ENCODE data around the gene FGD3. TPM values are rescaled to one million over a fixed set of nuclear protein-coding genes. Genes with fewer than 3 reads are reported as not detected.
A peak's percentile ranks its signal among the peaks of the same experiment; 100 is the strongest.
"Not testable (repeated sequence)": the region's sequence is repeated elsewhere in the genome, so short reads cannot be mapped to it uniquely, and the experiment has no call there.

The FGD3 gene
- total RNA-seq, 2 donors from 2014 or later: 70.6 to 80.2 TPM

DNA sequence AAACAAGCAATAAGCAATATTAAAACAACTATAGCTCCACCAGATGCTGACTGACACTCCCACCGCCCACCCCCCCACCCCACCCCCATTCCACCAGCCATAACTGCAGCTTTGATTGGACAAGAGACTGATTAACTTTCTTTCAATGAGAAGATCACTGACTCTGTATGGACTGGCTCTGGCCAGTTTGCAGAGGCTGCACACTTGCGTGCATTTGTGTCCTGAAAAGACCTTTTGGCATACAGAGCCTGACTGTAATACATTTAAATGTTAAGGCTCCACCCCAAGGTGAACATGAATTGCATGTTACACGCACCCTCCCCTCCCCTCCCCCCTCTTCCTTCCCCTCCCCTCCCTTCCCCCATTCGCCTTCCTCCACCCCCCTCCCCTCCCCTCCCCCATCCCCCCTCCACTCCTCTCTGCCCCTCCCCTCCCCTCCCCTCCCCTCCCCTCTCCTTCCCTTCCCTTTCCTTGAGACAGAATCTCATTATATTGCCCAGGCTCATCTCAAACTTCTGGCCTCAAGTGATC is 31.1 kb downstream of the FGD3 start:
- H3K27ac Mint-ChIP-seq: peak overlapping the region; percentile 81
- ATAC-seq (replicated peaks): no peak
- no peaks in the 10 kb centered on the region for H3K27me3 Mint-ChIP-seq
- H3K9me3 Mint-ChIP-seq: peaks cover 5% of the 10 kb centered on the region
- H3K36me3 Mint-ChIP-seq (ENCODE audit: low read depth): peaks cover 95% of the 10 kb centered on the region
- peaks cover 52% of the 10 kb centered on the region for H3K4me1 Mint-ChIP-seq
- peak overlapping the region; percentile 48 for H3K4me3 Mint-ChIP-seq

DNA sequence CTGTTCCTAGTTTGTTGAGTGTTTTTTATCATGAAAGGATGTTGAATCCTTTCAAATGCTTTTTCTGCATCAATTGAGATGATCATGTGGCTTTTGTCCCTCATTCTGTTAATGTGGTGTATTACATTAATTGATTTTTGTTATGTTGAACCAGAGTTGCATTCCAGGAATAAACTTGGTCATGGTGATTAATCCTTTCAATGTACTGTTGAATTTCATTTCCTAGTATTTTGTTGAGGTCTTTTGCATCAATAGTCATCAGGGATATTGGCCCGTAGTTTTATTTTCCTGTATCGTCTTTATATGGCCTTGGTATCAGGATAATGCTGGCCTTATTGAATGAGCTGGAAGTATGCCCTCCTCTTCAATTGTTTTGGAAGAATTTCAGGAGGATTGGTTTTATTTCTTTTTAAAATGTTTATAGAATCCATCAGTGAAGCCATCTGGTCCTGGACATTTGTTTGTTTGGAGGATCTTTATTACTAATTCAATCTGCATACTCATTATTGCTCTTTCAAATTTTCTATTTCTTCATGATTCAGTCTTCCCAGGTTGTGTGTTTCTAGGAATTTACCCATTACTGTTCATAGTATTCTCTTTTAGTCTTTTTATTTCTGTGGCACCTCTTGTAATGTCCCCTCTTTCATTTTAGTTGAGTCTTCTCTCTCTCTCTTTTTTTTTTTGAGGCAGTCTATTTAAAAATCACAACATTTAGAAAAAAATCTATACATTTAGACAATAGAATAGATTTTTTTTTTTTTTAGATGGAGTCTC is 32.1 kb downstream of the FGD3 start:
- Mint-ChIP-seq H3K27me3 (no peaks in the 10 kb centered on the region), H3K36me3 (ENCODE audit: low read depth) (peaks cover 95% of the 10 kb centered on the region), H3K9me3 (peaks cover 5% of the 10 kb centered on the region), H3K4me1 (peaks cover 46% of the 10 kb centered on the region), H3K4me3 (peak overlapping the region; percentile 48), H3K27ac (peak overlapping the region; percentile 81)
- peak; percentile 36 for ATAC-seq (replicated peaks)

DNA sequence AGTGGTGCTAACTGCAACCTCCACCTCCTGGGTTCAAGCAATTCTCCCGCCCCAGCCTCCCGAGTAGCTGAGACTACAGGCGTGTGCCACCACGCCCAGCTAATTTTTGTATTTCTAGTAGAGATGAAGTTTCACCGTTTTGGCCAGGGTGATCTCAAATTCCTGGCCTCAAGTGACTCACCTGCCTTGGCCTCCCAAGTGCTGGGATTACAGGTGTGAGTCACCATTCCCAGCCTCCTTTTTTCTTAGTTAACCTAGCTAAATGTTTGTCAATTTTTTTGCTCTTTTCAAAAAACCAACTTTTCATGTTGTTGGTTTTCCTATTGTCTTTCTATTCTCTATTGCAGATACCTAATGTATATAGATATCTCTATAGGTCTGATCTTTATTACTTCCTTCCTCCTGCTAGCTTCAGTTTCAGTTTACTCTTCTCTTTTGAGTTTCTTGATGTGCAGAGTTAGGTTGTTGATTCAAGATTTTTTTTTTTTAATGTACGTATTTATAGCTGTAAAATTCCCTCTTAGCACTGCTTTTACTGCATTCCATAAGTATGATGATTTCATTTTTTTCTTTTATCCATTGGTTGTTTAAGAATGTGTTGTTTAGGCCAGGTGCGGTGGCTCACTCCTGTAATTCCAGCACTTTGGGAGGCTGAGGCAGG is 32.9 kb downstream of the FGD3 start:
- Mint-ChIP-seq H3K4me1 (peaks cover 44% of the 10 kb centered on the region), H3K27ac (peak overlapping the region; percentile 81)
- peak; percentile 57 for ATAC-seq (replicated peaks)

GRCh38 chr9:92982130-92982529 is 34.8 kb downstream of the FGD3 start:
- no peaks in the 10 kb centered on the region for H3K27me3 Mint-ChIP-seq

More for the DNA sequence above, 32.9 kb downstream of the FGD3 start:
- peaks cover 93% of the 10 kb centered on the region for H3K36me3 Mint-ChIP-seq (ENCODE audit: low read depth)
- no peaks in the 10 kb centered on the region for H3K27me3 Mint-ChIP-seq
- H3K9me3 Mint-ChIP-seq: peaks cover 5% of the 10 kb centered on the region
- peak overlapping the region; percentile 48 for H3K4me3 Mint-ChIP-seq

DNA sequence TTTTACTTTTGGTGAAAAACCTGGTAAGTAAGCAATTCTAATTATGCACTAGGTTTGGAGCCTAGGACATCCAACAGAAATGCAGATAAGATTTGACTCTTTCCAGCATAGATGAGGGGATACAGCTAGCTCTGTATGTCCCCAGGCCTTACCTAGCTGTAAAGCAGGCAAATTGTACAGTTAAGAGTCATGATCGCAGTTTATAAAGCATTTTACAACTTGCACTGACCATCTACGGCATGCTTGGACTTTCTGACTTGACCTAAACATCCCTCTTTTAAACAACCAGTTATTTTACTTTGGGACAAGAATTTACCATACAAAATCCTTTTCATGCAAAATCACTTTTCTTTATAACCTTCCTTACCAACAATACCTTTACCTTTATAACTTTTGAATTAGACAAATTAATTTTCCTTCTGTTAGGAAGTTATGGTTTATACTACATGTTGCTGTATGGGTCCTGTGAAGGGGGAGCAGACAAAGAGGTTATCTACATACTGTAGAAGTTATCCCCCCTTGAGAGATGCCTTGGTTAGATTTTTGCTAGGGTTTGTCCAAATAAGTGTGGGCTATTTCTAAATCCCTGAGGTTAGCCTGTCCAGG is 36.8 kb downstream of the FGD3 start:
- peaks cover 97% of the 10 kb centered on the region for H3K36me3 Mint-ChIP-seq (ENCODE audit: low read depth)
- ATAC-seq (replicated peaks): no peak
- H3K4me3 Mint-ChIP-seq: no peak overlapping the region
- peaks cover 5% of the 10 kb centered on the region for H3K9me3 Mint-ChIP-seq
- H3K27ac Mint-ChIP-seq: peak overlapping the region; percentile 56
- H3K27me3 Mint-ChIP-seq: no peaks in the 10 kb centered on the region
- peaks cover 54% of the 10 kb centered on the region for H3K4me1 Mint-ChIP-seq

More at GRCh38 chr9:92982130-92982529, 34.8 kb downstream of the FGD3 start:
- Mint-ChIP-seq H3K36me3 (ENCODE audit: low read depth) (peaks cover 93% of the 10 kb centered on the region), H3K4me3 (peak overlapping the region; percentile 48), H3K27ac (peak overlapping the region; percentile 81), H3K4me1 (peaks cover 49% of the 10 kb centered on the region), H3K9me3 (peaks cover 5% of the 10 kb centered on the region)
- ATAC-seq (replicated peaks): peak; percentile 76

DNA sequence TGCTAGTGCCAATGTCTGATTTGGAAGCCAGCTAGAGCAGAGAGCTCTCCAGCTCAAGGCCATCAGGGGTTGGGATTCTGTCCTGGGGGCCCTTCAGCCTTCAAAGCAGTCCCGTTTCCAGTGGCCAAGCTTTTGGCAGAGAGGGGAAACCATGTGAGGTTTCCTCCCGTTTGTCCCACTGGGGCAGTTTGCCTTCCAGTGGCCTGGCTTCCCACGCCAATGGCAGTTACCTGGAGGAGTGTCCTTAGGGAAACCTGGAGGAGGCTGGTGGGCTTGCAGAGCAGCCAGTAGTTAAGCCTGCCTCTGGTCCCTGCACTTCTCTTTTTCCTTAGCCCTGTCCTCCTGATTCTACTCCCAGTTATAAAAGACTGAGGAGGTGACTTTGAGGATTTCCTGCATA is 37.7 kb downstream of the FGD3 start:
- H3K4me1 Mint-ChIP-seq: peaks cover 54% of the 10 kb centered on the region
- H3K27ac Mint-ChIP-seq: no peak overlapping the region
- H3K27me3 Mint-ChIP-seq: no peaks in the 10 kb centered on the region
- peaks cover 97% of the 10 kb centered on the region for H3K36me3 Mint-ChIP-seq (ENCODE audit: low read depth)
- no peak overlapping the region for H3K4me3 Mint-ChIP-seq
- H3K9me3 Mint-ChIP-seq: peaks cover 5% of the 10 kb centered on the region
- ATAC-seq (replicated peaks): no peak

DNA sequence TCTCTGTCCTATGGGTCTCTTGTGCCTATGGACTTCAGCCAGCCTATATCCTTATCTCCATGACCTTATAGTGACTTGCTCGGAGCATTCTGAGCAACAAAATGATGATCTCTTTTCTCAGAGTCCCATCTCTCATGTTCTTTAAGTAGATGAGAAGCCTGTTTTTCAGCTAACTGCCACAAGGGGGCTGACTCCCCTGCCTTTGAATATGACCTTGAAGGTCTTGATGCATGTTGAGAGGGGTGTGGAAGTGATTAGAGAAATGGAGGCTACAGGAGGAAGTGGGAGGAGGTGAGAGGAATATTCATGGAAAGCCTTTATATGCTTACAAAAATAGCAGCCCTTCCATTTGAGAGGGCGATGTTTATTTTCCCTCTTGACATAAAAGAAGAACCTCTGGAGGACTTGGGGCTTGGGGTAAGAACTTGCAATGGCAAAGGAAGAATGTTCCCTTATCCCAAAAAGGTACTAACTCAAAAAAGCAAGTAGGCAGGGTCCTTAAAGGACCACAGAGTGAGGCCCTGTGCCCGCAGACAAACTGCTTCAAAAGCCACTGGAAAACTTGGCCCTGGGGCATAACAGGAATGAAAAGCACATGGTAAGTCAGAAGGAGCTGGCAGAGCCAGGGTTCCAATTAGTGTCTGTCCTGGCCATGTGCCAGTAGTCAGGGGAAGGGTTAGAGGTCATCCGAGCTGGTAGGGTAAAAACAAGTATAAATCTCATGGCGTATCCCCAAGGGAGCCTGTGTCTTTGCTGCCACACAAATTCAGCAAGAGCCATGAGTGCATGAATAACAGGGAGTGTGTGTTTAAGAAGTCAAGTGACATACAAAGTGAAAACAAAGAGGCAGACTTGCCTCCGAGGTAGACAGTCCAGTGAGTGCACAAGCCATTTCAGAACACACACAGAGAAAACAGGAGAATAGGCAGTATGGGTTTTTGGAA is 39.1 kb downstream of the FGD3 start:
- Mint-ChIP-seq H3K27me3 (no peaks in the 10 kb centered on the region), H3K4me3 (peak overlapping the region; percentile 52), H3K27ac (peak overlapping the region; percentile 56), H3K36me3 (ENCODE audit: low read depth) (peaks cover 97% of the 10 kb centered on the region), H3K9me3 (peaks cover 5% of the 10 kb centered on the region), H3K4me1 (peaks cover 59% of the 10 kb centered on the region)
- no peak for ATAC-seq (replicated peaks)

- peak overlapping the region; percentile 56 for H3K27ac Mint-ChIP-seq
- peaks cover 60% of the 10 kb centered on the region for H3K4me1 Mint-ChIP-seq
- ATAC-seq (replicated peaks): peak; percentile 82
- no peaks in the 10 kb centered on the region for H3K9me3 Mint-ChIP-seq
- H3K27me3 Mint-ChIP-seq: no peaks in the 10 kb centered on the region
- peaks cover 96% of the 10 kb centered on the region for H3K36me3 Mint-ChIP-seq (ENCODE audit: low read depth)
- H3K4me3 Mint-ChIP-seq: peak overlapping the region; percentile 52
Measured at GRCh38 chr9:92988215-92988768, 41.0 kb downstream of the FGD3 start.

DNA sequence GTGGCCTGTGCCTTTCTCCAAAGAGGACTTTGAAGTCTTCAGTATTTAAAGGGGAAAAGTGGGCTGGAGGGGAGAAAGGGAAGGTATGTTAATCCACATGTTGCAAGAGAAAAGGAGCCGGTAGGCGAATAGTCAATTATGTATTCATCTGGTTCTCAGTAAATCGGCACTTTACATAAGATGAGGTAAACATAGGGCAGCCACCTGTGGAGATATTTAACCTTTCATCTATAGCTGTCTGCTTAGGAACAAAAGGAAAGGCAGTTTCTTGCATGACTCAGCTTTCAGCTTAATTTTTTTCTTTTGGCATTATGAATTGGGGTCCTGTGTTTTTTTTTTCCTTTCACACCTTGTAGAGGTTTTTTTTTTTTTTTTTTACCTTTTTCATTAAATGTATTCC is 42.2 kb downstream of the FGD3 start:
- Mint-ChIP-seq H3K4me3 (peak overlapping the region; percentile 52), H3K9me3 (peaks cover 4% of the 10 kb centered on the region), H3K27me3 (no peaks in the 10 kb centered on the region), H3K36me3 (ENCODE audit: low read depth) (peaks cover 96% of the 10 kb centered on the region), H3K4me1 (peaks cover 71% of the 10 kb centered on the region), H3K27ac (peak overlapping the region; percentile 56)
- ATAC-seq (replicated peaks): peak; percentile 34

DNA sequence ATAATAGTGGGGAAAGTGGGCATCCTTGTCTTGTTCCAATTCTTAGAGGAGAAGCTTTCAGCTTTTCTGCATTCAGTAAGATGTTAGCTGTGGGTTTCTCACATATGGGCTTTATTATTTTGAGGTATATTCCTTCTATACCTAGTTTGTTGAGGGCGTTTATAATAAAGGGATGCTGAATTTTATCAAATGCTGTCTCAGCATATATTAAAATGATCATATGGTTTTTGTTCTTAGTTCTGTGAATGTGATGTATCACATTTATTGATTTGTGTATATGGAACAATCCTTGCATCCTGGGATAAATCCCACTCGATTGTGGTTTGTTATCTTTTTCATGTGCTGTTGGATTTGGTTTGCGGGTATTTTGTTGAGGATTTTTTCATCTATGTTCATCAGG is 43.1 kb downstream of the FGD3 start:
- ATAC-seq (replicated peaks): no peak
- Mint-ChIP-seq H3K36me3 (ENCODE audit: low read depth) (peaks cover 93% of the 10 kb centered on the region), H3K4me1 (peaks cover 74% of the 10 kb centered on the region), H3K9me3 (peaks cover 4% of the 10 kb centered on the region), H3K4me3 (peak overlapping the region; percentile 52), H3K27ac (peak overlapping the region; percentile 56), H3K27me3 (no peaks in the 10 kb centered on the region)

DNA sequence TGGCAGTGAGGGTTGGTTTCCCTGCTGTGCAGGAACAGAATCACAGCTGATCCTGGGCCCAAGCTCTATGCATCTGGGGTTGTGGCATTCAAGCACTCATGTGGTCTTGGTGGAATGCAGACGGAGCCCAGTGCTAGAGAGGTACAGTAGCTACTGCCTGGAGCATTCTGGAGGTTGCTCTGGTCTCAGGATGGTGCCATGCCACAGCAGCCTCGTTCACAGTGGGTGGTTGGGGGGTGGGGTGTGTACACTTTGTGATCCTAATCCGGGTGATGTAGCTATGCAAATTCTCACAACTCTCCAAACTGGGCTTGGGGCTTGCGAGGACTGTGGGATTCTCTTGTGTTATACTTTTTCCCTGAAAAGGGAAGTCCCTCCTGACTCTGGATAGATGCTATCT is 45.2 kb downstream of the FGD3 start:
- H3K9me3 Mint-ChIP-seq: peaks cover 4% of the 10 kb centered on the region
- H3K4me1 Mint-ChIP-seq: peaks cover 76% of the 10 kb centered on the region
- peak overlapping the region; percentile 56 for H3K27ac Mint-ChIP-seq
- H3K27me3 Mint-ChIP-seq: no peaks in the 10 kb centered on the region
- H3K36me3 Mint-ChIP-seq (ENCODE audit: low read depth): peaks cover 94% of the 10 kb centered on the region
- peak overlapping the region; percentile 46 for H3K4me3 Mint-ChIP-seq
- no peak for ATAC-seq (replicated peaks)

DNA sequence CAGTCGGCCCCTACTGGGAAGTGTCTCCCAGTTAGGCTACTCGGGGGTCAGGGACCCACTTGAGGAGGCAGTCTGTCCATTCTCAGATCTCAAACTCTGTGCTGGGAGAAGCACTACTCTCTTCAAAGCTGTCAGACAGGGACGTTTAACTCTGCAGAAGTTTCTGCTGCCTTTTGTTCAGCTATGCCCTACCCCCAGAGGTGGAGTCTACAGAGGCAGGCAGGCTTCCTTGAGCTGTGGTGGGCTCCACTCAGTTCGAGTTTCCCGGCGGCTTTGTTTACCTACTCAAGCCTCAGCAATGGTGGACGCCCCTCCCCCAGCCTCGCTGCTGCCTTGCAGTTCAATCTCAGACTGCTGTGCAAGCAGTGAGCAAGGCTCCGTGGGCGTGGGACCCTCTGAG is 51.5 kb downstream of the FGD3 start:
- Mint-ChIP-seq H3K27ac (peak overlapping the region; percentile 29), H3K36me3 (ENCODE audit: low read depth) (peaks cover 93% of the 10 kb centered on the region), H3K4me1 (peaks cover 53% of the 10 kb centered on the region)
- H3K9me3 Mint-ChIP-seq; H3K4me3 Mint-ChIP-seq; ATAC-seq (replicated peaks); H3K27me3 Mint-ChIP-seq: not testable (repeated sequence)

DNA sequence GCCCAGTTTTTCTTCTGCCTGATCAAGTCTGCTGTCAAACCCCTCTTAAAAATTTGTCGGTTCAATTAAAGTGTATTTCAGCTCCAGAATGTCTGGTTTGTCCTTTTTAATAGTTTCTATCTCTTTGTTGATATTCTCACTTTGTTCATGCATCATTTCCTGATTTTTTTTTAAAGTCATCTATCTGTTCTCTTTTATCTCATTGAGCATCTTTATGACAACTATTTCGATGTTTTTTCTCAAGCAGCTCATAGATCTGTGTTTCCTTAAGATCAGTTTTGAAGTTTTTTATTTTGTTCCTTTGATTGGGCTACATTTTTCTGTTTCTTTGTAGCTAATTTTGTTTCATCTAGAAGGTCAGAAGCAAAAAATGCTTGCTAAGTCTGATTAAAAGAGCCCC is 53.7 kb downstream of the FGD3 start:
- Mint-ChIP-seq H3K27me3 (no peaks in the 10 kb centered on the region), H3K4me3 (peak overlapping the region; percentile 50), H3K9me3 (no peaks in the 10 kb centered on the region), H3K27ac (peak overlapping the region; percentile 67), H3K36me3 (ENCODE audit: low read depth) (peaks cover 98% of the 10 kb centered on the region), H3K4me1 (peaks cover 49% of the 10 kb centered on the region)
- ATAC-seq (replicated peaks): no peak
